Kidney epithelial cell (primary cell): ENCODE measurements around the gene SELENOV. TPM values are rescaled to one million over a fixed set of nuclear protein-coding genes. Genes with fewer than 3 reads are reported as not detected.

Source experiments
- DNase-seq: peaks from one replicate; pipeline ENCODE4 v3.0.0-alpha.2; 2010; ENCODE audit warnings: low read depth
- H3K27me3 ChIP-seq: 2 replicates; pipeline ENCODE4 v1.6.0; 2011; ENCODE audit warnings: low read length; ENCODE audit not compliant: control insufficient read depth, insufficient read depth
- H3K36me3 ChIP-seq: 2 replicates; pipeline ENCODE4 v1.5.1; 2011; ENCODE audit warnings: low read length; ENCODE audit not compliant: control insufficient read depth, insufficient read depth
- H3K4me3 ChIP-seq: 2 replicates; pipeline ENCODE4 v1.5.1; 2011; ENCODE audit warnings: low read depth, mild to moderate bottlenecking, control low read depth, low read length
- CTCF ChIP-seq: IDR thresholded peaks from 2 replicates; pipeline ENCODE4 v1.5.1; 2011; ENCODE audit warnings: mild to moderate bottlenecking, moderate library complexity, low read length, control low read depth, inconsistent platforms; ENCODE audit not compliant: insufficient read depth, poor library complexity, severe bottlenecking
- total RNA-seq: library from RNA; depleted of rRNA; stranded (reverse); fragments of >200 nt; gene quantifications from 2 replicates; pipeline ENCODE4 v1.2.3, GENCODE V29; 2015

The SELENOV gene
- total RNA-seq, 1 donor from 2014 or later = 0.42 TPM

GRCh38 chr19:39501340-39501739, 13.6 kb upstream of the SELENOV start:
- TF ChIP-seq CTCF = no peak
- H3K27me3 ChIP-seq = peaks cover 53% of the 10 kb centered on the region
- H3K36me3 ChIP-seq = no peaks in the 10 kb centered on the region
- no peak overlapping the region for H3K4me3 ChIP-seq
- no peak for DNase-seq

GRCh38 chr19:39502640-39503417, 12.1 kb upstream of the SELENOV start:
- peak; percentile 28 for TF ChIP-seq CTCF
- H3K27me3 ChIP-seq = peaks cover 43% of the 10 kb centered on the region
- DNase-seq = no peak
- H3K4me3 ChIP-seq = no peak overlapping the region
- no peaks in the 10 kb centered on the region for H3K36me3 ChIP-seq

- peaks cover 16% of the 10 kb centered on the region for H3K27me3 ChIP-seq
- H3K4me3 ChIP-seq = no peak overlapping the region
- DNase-seq = no peak
- no peak for TF ChIP-seq CTCF
- H3K36me3 ChIP-seq = no peaks in the 10 kb centered on the region
Measured at GRCh38 chr19:39506598-39506943, 8.4 kb upstream of the SELENOV start.

- Histone ChIP-seq H3K36me3 (no peaks in the 10 kb centered on the region), H3K27me3 (peaks cover 17% of the 10 kb centered on the region), H3K4me3 (peak overlapping the region; percentile 37)
- peak; percentile 25 for DNase-seq
- TF ChIP-seq CTCF = no peak
Measured at GRCh38 chr19:39506944-39507714, 7.8 kb upstream of the SELENOV start.

- no peak for TF ChIP-seq CTCF
- Histone ChIP-seq H3K27me3 (peaks cover 15% of the 10 kb centered on the region), H3K36me3 (no peaks in the 10 kb centered on the region), H3K4me3 (peak overlapping the region; percentile 37)
- DNase-seq = no peak
Measured at GRCh38 chr19:39507715-39508364, 7.1 kb upstream of the SELENOV start.
